ENCODE measurements around the gene PALLD. TPM values are rescaled to one million over a fixed set of nuclear protein-coding genes. Genes with fewer than 3 reads are reported as not detected.

PALLD gene
- total RNA-seq (2016; rRNA removed; fragmentation: Illumina TruSeq; extraction: Trizol) (1.5 and 4.8 TPM in 2 replicates), polyA plus RNA-seq (2011; rRNA removed) (0.50 and 0.59 TPM in 2 replicates), polyA minus RNA-seq (2011; rRNA and poly(A)+ RNA removed; ENCODE audit: low replicate concordance) (1.6 and 66.7 TPM in 2 replicates), Bru-seq, nascent RNA (percentile 33 among the genes with signal in this experiment), BruChase-seq, experiment 1, labeled RNA remaining after a 6-hour chase (percentile 30 among the genes with signal in this experiment), BruChase-seq, experiment 2, labeled RNA remaining after a 2-hour chase (percentile 26 among the genes with signal in this experiment)
- 2.7 and 2.8 TPM in 2 replicates for total RNA-seq (2016; cell fraction: cytosol; rRNA removed; fragmentation: Illumina TruSeq; extraction: Trizol; ENCODE audit: low read depth)
- 1.7 and 3.4 TPM in 2 replicates for total RNA-seq (2016; cell fraction: insoluble cytoplasmic fraction; rRNA removed; fragmentation: Illumina TruSeq; extraction: Trizol)
- 2.3 and 3.5 TPM in 2 replicates for total RNA-seq (2016; cell fraction: membrane; rRNA removed; fragmentation: Illumina TruSeq; extraction: Trizol)
- total RNA-seq (2016; cell fraction: nucleus; rRNA removed; fragmentation: Illumina TruSeq; extraction: Trizol): 2.8 and 3.1 TPM in 2 replicates
- 0.25 and 0.54 TPM in 2 replicates for polyA plus RNA-seq (2011; cell fraction: cytosol; rRNA removed)
- 0.80 and 1.2 TPM in 2 replicates for polyA plus RNA-seq (2011; cell fraction: nucleus; rRNA removed)
- polyA plus RNA-seq (2012): 0.48 and 2.4 TPM in 2 replicates
- 0.29 and 0.44 TPM in 2 replicates for polyA plus RNA-seq (2016; cell fraction: cytosol; fragmentation: Illumina TruSeq; extraction: Trizol; ENCODE audit: low read depth)
- 3.7 and 4.3 TPM in 2 replicates for polyA plus RNA-seq (2016; cell fraction: insoluble cytoplasmic fraction; fragmentation: Illumina TruSeq; extraction: Trizol; ENCODE audit: low read depth)
- polyA plus RNA-seq (2016; cell fraction: membrane; fragmentation: Illumina TruSeq; extraction: Trizol; ENCODE audit: low read depth): 1.4 and 2.0 TPM in 2 replicates
- 2.3 and 2.9 TPM in 2 replicates for polyA plus RNA-seq (2016; cell fraction: nucleus; fragmentation: Illumina TruSeq; extraction: Trizol; ENCODE audit: insufficient read depth, low read depth)
- polyA minus RNA-seq (2011; cell fraction: cytosol; rRNA and poly(A)+ RNA removed): 0.97 and 3.5 TPM in 2 replicates
- polyA minus RNA-seq (2011; cell fraction: nucleus; rRNA and poly(A)+ RNA removed): 2.2 and 2.4 TPM in 2 replicates
- long read RNA-seq, experiment 1, full-length matches to known transcripts: 1 of 4 reads
- long read RNA-seq, experiment 1, partial matches to known transcripts: 1 of 4 reads
- long read RNA-seq, experiment 1, other reads (novel, unspliced or antisense): 2 of 4 reads
- long read RNA-seq, experiment 2, full-length matches to known transcripts: 2 of 12 reads
- long read RNA-seq, experiment 2, partial matches to known transcripts: 1 of 12 reads
- long read RNA-seq, experiment 2, other reads (novel, unspliced or antisense): 9 of 12 reads

DNA sequence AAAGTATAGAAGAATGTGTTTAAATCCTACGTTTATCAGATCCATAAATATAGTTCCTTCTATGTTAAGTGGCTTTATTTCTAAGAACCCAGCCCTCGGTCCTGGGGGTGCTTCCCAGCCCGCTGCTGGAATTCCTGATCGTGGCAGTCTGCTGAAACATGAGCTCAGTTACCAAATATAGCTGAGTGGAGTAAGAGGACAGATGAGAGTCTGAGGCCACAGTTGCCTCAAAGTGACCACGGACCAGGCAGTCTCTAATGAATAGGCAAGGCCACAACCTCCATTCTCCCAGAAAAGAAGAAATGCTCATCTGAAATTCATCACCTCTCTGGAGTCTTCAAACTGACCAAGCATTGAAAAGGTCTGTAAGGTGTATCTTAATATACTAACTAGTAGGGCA, at the start of gene PALLD:
PALLD (plus strand) TSS at position 219 of the 400 bp plus-strand sequence.
- Histone ChIP-seq H3K27ac (ENCODE audit: extremely low read length, insufficient read depth, low read length) (no peak within 1 kb of the TSS), H4K20me1 (ENCODE audit: insufficient read depth, low read length) (no peaks in the 10 kb centered on the region), H3K9me3 (ENCODE audit: low read length) (no peaks in the 10 kb centered on the region), H3K27me3 (ENCODE audit: control insufficient read depth in 1 of 2, insufficient read depth in 2 of 2, low read length in 2 of 2) (no peaks in the 10 kb centered on the region), H3K79me2 (ENCODE audit: insufficient read depth, low read length) (no peaks in the 10 kb centered on the region), H3K9ac (ENCODE audit: insufficient read depth, low read depth, low read length) (no peak within 1 kb of the TSS), H3K4me1 (ENCODE audit: insufficient read depth, low read length) (peaks cover 7% of the 10 kb centered on the region), H2AFZ (ENCODE audit: low read length) (no peak within 1 kb of the TSS), H3K36me3 (replicated peaks in 1 of 2; ENCODE audit: control insufficient read depth in 1 of 2, insufficient read depth in 2 of 2, low read length in 2 of 2) (no peaks in the 10 kb centered on the region), H3K4me3 (replicated peaks in 1 of 3; ENCODE audit: insufficient read depth in 1 of 3, low read depth in 2 of 3, low read length in 3 of 3) (no peak within 1 kb of the TSS), H3K4me2 (ENCODE audit: low read depth, low read length) (no peak within 1 kb of the TSS)
- no peak for FAIRE-seq
- ChIA-PET CTCF (ENCODE audit: low intra/inter-chr PET ratio, low total read pairs) (no interaction called here), POLR2A (no interaction called here)
- BruUV-seq (replicated peaks): no TSS peak
- in situ Hi-C loops (cut with HindIII; ENCODE audit: extremely low pct_ligation_motif_present, low pct_unique_long_range_greater_than_20kb) (no loop called here), intact Hi-C loops (cut with micrococcal nuclease; ENCODE audit: unreplicated experiment) (no loop called here)
- 3% methylated on average over 5 of the region's 5 CpGs for WGBS (ENCODE audit: low lambda C conversion rate)
- no peak for DNase-seq (ENCODE audit: low spot score)
- no peak for ATAC-seq
- TF ChIP-seq ZNF251 (CRISPR knock-in tag; IDR thresholded peaks at IDR 0.05) (no peak), CAMTA2 (CRISPR knock-in tag; IDR thresholded peaks at IDR 0.05; ENCODE audit: borderline replicate concordance) (no peak), ZNF350 (CRISPR knock-in tag; IDR thresholded peaks at IDR 0.05; ENCODE audit: borderline replicate concordance, low read depth) (no peak), ZEB1 (IDR thresholded peaks at IDR 0.05; ENCODE audit: insufficient replicate concordance, low read depth) (no peak), ARID2 (CRISPR knock-in tag; IDR thresholded peaks at IDR 0.05; ENCODE audit: borderline replicate concordance) (no peak), SRSF9 (IDR thresholded peaks at IDR 0.05; ENCODE audit: borderline replicate concordance, insufficient read depth, low read depth, low read length, poor library complexity, severe bottlenecking) (no peak)
- TF ChIP-seq, protein P1, sequence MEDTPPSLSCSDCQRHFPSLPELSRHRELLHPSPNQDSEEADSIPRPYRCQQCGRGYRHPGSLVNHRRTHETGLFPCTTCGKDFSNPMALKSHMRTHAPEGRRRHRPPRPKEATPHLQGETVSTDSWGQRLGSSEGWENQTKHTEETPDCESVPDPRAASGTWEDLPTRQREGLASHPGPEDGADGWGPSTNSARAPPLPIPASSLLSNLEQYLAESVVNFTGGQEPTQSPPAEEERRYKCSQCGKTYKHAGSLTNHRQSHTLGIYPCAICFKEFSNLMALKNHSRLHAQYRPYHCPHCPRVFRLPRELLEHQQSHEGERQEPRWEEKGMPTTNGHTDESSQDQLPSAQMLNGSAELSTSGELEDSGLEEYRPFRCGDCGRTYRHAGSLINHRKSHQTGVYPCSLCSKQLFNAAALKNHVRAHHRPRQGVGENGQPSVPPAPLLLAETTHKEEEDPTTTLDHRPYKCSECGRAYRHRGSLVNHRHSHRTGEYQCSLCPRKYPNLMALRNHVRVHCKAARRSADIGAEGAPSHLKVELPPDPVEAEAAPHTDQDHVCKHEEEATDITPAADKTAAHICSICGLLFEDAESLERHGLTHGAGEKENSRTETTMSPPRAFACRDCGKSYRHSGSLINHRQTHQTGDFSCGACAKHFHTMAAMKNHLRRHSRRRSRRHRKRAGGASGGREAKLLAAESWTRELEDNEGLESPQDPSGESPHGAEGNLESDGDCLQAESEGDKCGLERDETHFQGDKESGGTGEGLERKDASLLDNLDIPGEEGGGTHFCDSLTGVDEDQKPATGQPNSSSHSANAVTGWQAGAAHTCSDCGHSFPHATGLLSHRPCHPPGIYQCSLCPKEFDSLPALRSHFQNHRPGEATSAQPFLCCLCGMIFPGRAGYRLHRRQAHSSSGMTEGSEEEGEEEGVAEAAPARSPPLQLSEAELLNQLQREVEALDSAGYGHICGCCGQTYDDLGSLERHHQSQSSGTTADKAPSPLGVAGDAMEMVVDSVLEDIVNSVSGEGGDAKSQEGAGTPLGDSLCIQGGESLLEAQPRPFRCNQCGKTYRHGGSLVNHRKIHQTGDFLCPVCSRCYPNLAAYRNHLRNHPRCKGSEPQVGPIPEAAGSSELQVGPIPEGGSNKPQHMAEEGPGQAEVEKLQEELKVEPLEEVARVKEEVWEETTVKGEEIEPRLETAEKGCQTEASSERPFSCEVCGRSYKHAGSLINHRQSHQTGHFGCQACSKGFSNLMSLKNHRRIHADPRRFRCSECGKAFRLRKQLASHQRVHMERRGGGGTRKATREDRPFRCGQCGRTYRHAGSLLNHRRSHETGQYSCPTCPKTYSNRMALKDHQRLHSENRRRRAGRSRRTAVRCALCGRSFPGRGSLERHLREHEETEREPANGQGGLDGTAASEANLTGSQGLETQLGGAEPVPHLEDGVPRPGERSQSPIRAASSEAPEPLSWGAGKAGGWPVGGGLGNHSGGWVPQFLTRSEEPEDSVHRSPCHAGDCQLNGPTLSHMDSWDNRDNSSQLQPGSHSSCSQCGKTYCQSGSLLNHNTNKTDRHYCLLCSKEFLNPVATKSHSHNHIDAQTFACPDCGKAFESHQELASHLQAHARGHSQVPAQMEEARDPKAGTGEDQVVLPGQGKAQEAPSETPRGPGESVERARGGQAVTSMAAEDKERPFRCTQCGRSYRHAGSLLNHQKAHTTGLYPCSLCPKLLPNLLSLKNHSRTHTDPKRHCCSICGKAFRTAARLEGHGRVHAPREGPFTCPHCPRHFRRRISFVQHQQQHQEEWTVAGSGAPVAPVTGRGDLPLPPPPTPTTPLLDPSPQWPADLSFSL (CRISPR knock-in tag; IDR thresholded peaks at IDR 0.05): no peak
